ENCODE results near the gene CCDC190.

DNA sequence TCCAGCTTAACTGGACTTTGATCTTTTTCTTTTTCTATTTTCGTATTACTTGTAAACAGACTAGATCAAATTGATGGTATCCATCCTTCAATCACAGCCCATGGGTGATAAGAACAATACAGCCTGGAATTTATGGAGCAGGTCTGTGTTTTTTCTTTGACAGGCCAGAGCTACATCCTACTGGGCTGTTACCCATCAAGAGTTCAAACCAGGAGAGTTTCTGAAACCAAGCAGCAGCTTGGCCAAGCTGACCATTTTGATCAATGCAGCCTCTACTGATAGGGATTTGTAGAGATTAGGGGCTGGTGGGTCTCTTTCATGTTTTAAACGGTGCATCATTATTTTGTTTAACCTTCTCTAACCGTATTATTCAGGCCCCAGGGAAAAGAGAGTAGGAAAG, 24.3 kb upstream of the CCDC190 start:
- TF ChIP-seq, protein P1, sequence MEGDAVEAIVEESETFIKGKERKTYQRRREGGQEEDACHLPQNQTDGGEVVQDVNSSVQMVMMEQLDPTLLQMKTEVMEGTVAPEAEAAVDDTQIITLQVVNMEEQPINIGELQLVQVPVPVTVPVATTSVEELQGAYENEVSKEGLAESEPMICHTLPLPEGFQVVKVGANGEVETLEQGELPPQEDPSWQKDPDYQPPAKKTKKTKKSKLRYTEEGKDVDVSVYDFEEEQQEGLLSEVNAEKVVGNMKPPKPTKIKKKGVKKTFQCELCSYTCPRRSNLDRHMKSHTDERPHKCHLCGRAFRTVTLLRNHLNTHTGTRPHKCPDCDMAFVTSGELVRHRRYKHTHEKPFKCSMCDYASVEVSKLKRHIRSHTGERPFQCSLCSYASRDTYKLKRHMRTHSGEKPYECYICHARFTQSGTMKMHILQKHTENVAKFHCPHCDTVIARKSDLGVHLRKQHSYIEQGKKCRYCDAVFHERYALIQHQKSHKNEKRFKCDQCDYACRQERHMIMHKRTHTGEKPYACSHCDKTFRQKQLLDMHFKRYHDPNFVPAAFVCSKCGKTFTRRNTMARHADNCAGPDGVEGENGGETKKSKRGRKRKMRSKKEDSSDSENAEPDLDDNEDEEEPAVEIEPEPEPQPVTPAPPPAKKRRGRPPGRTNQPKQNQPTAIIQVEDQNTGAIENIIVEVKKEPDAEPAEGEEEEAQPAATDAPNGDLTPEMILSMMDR (IDR thresholded peaks at IDR 0.05): no peak
- no peak for TF ChIP-seq EP300 (IDR thresholded peaks at IDR 0.05)

Measured in ovary (tissue), 3 donors.